GM19239 (cell line): ENCODE results near the gene ZNF629.

Experiments
- DNase-seq: peaks from one replicate; pipeline ENCODE4 v3.0.0; 2011; ENCODE audit warnings: low spot score; ENCODE audit not compliant: insufficient read length
- FAIRE-seq: peaks from 2 replicates; lab custom pipeline; 2011; peaks lifted over from hg19 to GRCh38; lab: Jason Lieb, UNC

ZNF629 gene

GRCh38 chr16:30728899-30729672 lies 57.9 kb downstream of the ZNF629 start:
- no peak for FAIRE-seq
- no peak for DNase-seq
